GM20000 (cell line): ENCODE data around the gene RBMS3.
"Not testable (repeated sequence)": the region's sequence is repeated elsewhere in the genome, so short reads cannot be mapped to it uniquely, and the experiment has no call there.

Experiments
- DNase-seq: peaks from one replicate; pipeline ENCODE4 v3.0.0; 2012; ENCODE audit warnings: low spot score
- CTCF ChIP-seq: IDR thresholded peaks from 2 replicates; pipeline ENCODE4 v1.5.1; 2012; ENCODE audit warnings: mild to moderate bottlenecking, control low read depth; ENCODE audit errors: extremely low read depth, missing control alignments

The RBMS3 gene

GRCh38 chr3:29353807-29354206, 72.9 kb downstream of the RBMS3 start:
- no peak for TF ChIP-seq CTCF
- no peak for DNase-seq

GRCh38 chr3:29354894-29355293, 74.0 kb downstream of the RBMS3 start:
- TF ChIP-seq CTCF, result no peak
- no peak for DNase-seq

GRCh38 chr3:29356062-29356461, 75.2 kb downstream of the RBMS3 start:
- no peak for TF ChIP-seq CTCF
- no peak for DNase-seq

- DNase-seq, result not testable (repeated sequence)
These were observed 79.4 kb downstream of the RBMS3 start for GRCh38 chr3:29360289-29360688.

GRCh38 chr3:29363110-29363509, 82.2 kb downstream of the RBMS3 start:
- no peak for TF ChIP-seq CTCF
- DNase-seq, result no peak

GRCh38 chr3:29370021-29370420, 89.2 kb downstream of the RBMS3 start:
- no peak for TF ChIP-seq CTCF
- no peak for DNase-seq

GRCh38 chr3:29370476-29371420, 89.9 kb downstream of the RBMS3 start:
- TF ChIP-seq CTCF, result no peak
- no peak for DNase-seq
